H9 (cell line): ENCODE measurements around the gene OCIAD1. TPM values are rescaled to one million over a fixed set of nuclear protein-coding genes. Genes with fewer than 3 reads are reported as not detected.

ENCODE experiments used
- DNase-seq: peaks from one replicate; pipeline ENCODE4 v3.0.0-alpha.2; 2017
- H2AFZ ChIP-seq: one replicate; pipeline ENCODE4 v1.6.1; 2013; ENCODE audit warnings: mild to moderate bottlenecking, low read length, control low read depth, moderate library complexity
- H2AK5ac ChIP-seq: 2 replicates; pipeline ENCODE4 v1.6.1; 2013; ENCODE audit warnings: low read length, control low read depth, mixed read lengths; ENCODE audit not compliant: insufficient read length
- H2BK120ac ChIP-seq: one replicate; pipeline ENCODE4 v1.6.1; 2013; ENCODE audit warnings: low read depth, mild to moderate bottlenecking, low read length, control low read depth, inconsistent platforms; ENCODE audit not compliant: poor library complexity, severe bottlenecking
- H2BK12ac ChIP-seq: 2 replicates; pipeline ENCODE4 v1.6.1; 2013; ENCODE audit warnings: low read length, control low read depth, mixed read lengths, low read depth; ENCODE audit not compliant: insufficient read length
- H2BK15ac ChIP-seq: 2 replicates; pipeline ENCODE4 v1.6.1; 2013; ENCODE audit warnings: low read depth, low read length, control low read depth
- H2BK20ac ChIP-seq: one replicate; pipeline ENCODE4 v1.6.1; 2013; ENCODE audit warnings: low read depth, mild to moderate bottlenecking, low read length, control low read depth, inconsistent platforms; ENCODE audit not compliant: poor library complexity, severe bottlenecking
- H2BK5ac ChIP-seq: 2 replicates; pipeline ENCODE4 v1.6.1; 2013; ENCODE audit warnings: low read length, control low read depth, mixed read lengths; ENCODE audit not compliant: insufficient read length
- H3K14ac ChIP-seq: 2 replicates; pipeline ENCODE4 v1.6.1; 2013; ENCODE audit warnings: low read length, control low read depth; ENCODE audit not compliant: insufficient read depth
- H3K18ac ChIP-seq: 2 replicates; pipeline ENCODE4 v1.6.1; 2013; ENCODE audit warnings: low read depth, mild to moderate bottlenecking, mixed read lengths, low read length, control low read depth; ENCODE audit not compliant: insufficient read length
- H3K23ac ChIP-seq: 2 replicates; pipeline ENCODE4 v1.6.1; 2013; ENCODE audit warnings: low read length, control low read depth, mixed read lengths, low read depth; ENCODE audit not compliant: insufficient read length
- H3K23me2 ChIP-seq: 2 replicates; pipeline ENCODE4 v1.6.1; 2013; ENCODE audit warnings: low read depth, mild to moderate bottlenecking, mixed read lengths, low read length, control low read depth; ENCODE audit not compliant: insufficient read length, poor library complexity, severe bottlenecking
- H3K27ac ChIP-seq: 2 replicates; pipeline ENCODE4 v1.5.1; 2013; ENCODE audit warnings: low read length, control low read depth, mixed read lengths, low read depth; ENCODE audit not compliant: insufficient read length
- H3K27me3 ChIP-seq: 2 replicates; pipeline ENCODE4 v1.6.1; 2013; ENCODE audit warnings: low read length, control low read depth, inconsistent platforms; ENCODE audit not compliant: insufficient read depth
- H3K4ac ChIP-seq: 2 replicates; pipeline ENCODE4 v1.6.1; 2013; ENCODE audit warnings: low read depth, mild to moderate bottlenecking, control low read depth, inconsistent platforms, low read length, moderate library complexity
- H3K4me1 ChIP-seq: 2 replicates; pipeline ENCODE4 v1.6.1; 2013; ENCODE audit warnings: low read length, control low read depth, inconsistent platforms; ENCODE audit not compliant: insufficient read depth
- H3K4me2 ChIP-seq: 2 replicates; pipeline ENCODE4 v1.6.1; 2013; ENCODE audit warnings: low read length, control low read depth, mixed read lengths; ENCODE audit not compliant: insufficient read length, insufficient read depth
- H3K56ac ChIP-seq: 2 replicates; pipeline ENCODE4 v1.6.1; 2013; ENCODE audit warnings: low read depth, mild to moderate bottlenecking, mixed read lengths, low read length, control low read depth; ENCODE audit not compliant: insufficient read length
- H3K79me1 ChIP-seq: 2 replicates; pipeline ENCODE4 v1.6.1; 2013; ENCODE audit warnings: low read depth, mild to moderate bottlenecking, moderate library complexity, low read length, control low read depth, inconsistent platforms; ENCODE audit not compliant: insufficient read depth, poor library complexity, severe bottlenecking
- H3K79me2 ChIP-seq: 2 replicates; pipeline ENCODE4 v1.6.1; 2013; ENCODE audit warnings: low read length, control low read depth, inconsistent platforms; ENCODE audit not compliant: insufficient read depth
- H3K9ac ChIP-seq: 2 replicates; pipeline ENCODE4 v1.6.1; 2013; ENCODE audit warnings: low read length, control low read depth, mixed read lengths; ENCODE audit not compliant: insufficient read length; ENCODE audit errors: extremely low read depth
- H3K9me3 ChIP-seq: one replicate; pipeline ENCODE4 v1.6.1; 2013; ENCODE audit warnings: low read depth, low read length, inconsistent platforms; ENCODE audit not compliant: control insufficient read depth
- H3T11ph ChIP-seq: one replicate; pipeline ENCODE4 v1.6.1; 2013; ENCODE audit warnings: mild to moderate bottlenecking, low read length, control low read depth, inconsistent platforms
- H4K20me1 ChIP-seq: one replicate; pipeline ENCODE4 v1.6.1; 2013; ENCODE audit not compliant: control insufficient read depth, insufficient read length, insufficient read depth
- H4K5ac ChIP-seq: 2 replicates; pipeline ENCODE4 v1.6.1; 2013; ENCODE audit warnings: low read depth, mild to moderate bottlenecking, mixed read lengths, low read length, control low read depth; ENCODE audit not compliant: insufficient read length
- H4K8ac ChIP-seq: replicated peaks from 2 replicates; pipeline ENCODE4 v1.6.1; 2013; ENCODE audit warnings: low read length, control low read depth, mixed read lengths, low read depth; ENCODE audit not compliant: insufficient read length
- H4K91ac ChIP-seq: 2 replicates; pipeline ENCODE4 v1.6.1; 2013; ENCODE audit warnings: low read depth, mild to moderate bottlenecking, moderate library complexity, mixed read lengths, low read length, control low read depth; ENCODE audit not compliant: insufficient read length
- H3K27ac Mint-ChIP-seq, 3 experiments: 2 replicates in 2 of 3; 3 replicates in 1 of 3; pipeline ENCODE4 v1.8.0; 2020 to 2021; ENCODE audit warnings: mixed read lengths in 3 of 3, mild to moderate bottlenecking in 1 of 3, moderate library complexity in 1 of 3
- H3K27me3 Mint-ChIP-seq: 2 replicates; pipeline ENCODE4 v1.8.0; 2021; ENCODE audit warnings: low read depth, mild to moderate bottlenecking, moderate library complexity, mixed read lengths
- H3K36me3 Mint-ChIP-seq, 3 experiments: 2 replicates in 2 of 3; 3 replicates in 1 of 3; pipeline ENCODE4 v1.8.0; 2020 to 2021; ENCODE audit warnings: low read depth in 3 of 3, mixed read lengths in 3 of 3; ENCODE audit not compliant: insufficient read depth in 1 of 3
- H3K4me1 Mint-ChIP-seq, 2 experiments: 2 replicates each; pipeline ENCODE4 v1.8.0; 2020; ENCODE audit warnings: mixed read lengths in 2 of 2
- H3K4me3 Mint-ChIP-seq, 2 experiments: 2 replicates in 1 of 2; 3 replicates in 1 of 2; pipeline ENCODE4 v1.8.0; 2020 to 2021; ENCODE audit warnings: mild to moderate bottlenecking in 2 of 2, mixed read lengths in 2 of 2, moderate library complexity in 1 of 2
- H3K9me3 Mint-ChIP-seq, 2 experiments: 2 replicates in 1 of 2; 3 replicates in 1 of 2; pipeline ENCODE4 v1.8.0; 2020; ENCODE audit warnings: mild to moderate bottlenecking in 2 of 2, mixed read lengths in 2 of 2, moderate library complexity in 1 of 2
- total RNA-seq: library from RNA; stranded (reverse); gene quantifications from 2 replicates; pipeline ENCODE4 v1.2.1, GENCODE V29; 2021
- TF ChIP-seq, protein P1 (sequence below): fragments of 200-600 bp; sonication (generic); conservative IDR thresholded peaks from 3 replicates; pipeline ENCODE4 v1.8.0; 2021; ENCODE audit warnings: antibody characterized with exemption, mild to moderate bottlenecking

OCIAD1 gene
- total RNA-seq, 1 experiment from 2014 or later, result 169 TPM

DNA sequence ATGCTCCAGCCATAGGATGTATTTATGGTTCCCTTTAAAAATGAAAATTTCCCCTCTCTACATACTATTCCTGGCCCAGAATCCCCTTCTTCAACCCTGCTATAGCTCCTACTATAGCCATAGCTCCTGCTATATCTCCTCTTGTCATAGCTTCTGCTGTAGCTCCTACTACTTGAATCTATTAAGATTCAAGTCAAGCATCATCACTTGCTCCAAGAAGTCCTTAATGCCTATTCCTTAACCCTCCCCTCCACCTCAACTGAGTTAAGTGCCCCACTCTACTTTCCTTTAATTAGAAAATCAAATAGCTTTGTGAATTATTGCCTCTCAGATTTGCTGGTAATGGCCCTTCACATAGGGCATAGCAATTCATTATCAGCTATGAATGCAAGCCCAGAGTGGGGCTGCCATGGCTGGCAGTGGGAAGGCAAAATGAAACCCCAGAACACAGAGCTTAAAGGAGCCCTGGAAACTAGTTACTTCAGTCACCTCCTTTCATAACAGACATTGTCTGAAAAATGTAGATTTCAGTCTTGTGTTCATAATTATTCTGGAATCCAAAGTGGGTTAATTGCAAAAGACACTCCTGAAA, 60.2 kb downstream of the OCIAD1 start:
- H3K79me2 ChIP-seq, result no peaks in the 10 kb centered on the region
- no peak overlapping the region for H3K9ac ChIP-seq
- no peak overlapping the region for H2BK12ac ChIP-seq
- no peak overlapping the region for H2AFZ ChIP-seq
- no peak overlapping the region for H3K18ac ChIP-seq
- no peaks in the 10 kb centered on the region for H3K23me2 ChIP-seq
- peaks cover 16 to 30% of the 10 kb centered on the region in 2 experiments for H3K9me3 Mint-ChIP-seq
- H3K27me3 ChIP-seq, result no peaks in the 10 kb centered on the region
- H3K79me1 ChIP-seq, result no peaks in the 10 kb centered on the region
- no peak overlapping the region for H4K91ac ChIP-seq
- no peak overlapping the region for H4K5ac ChIP-seq
- no peak overlapping the region for H3K4ac ChIP-seq
- no peak overlapping the region for H4K8ac ChIP-seq
- H3K27ac ChIP-seq, result no peak overlapping the region
- H3K4me2 ChIP-seq, result no peak overlapping the region
- no peaks in the 10 kb centered on the region for H3K4me1 Mint-ChIP-seq
- no peak overlapping the region for H2BK15ac ChIP-seq
- no peak overlapping the region for H3K4me3 Mint-ChIP-seq
- H3K23ac ChIP-seq, result no peak overlapping the region
- H2AK5ac ChIP-seq, result no peak overlapping the region
- H3K9me3 ChIP-seq, result no peaks in the 10 kb centered on the region
- H3K14ac ChIP-seq, result no peak overlapping the region
- H2BK5ac ChIP-seq, result no peak overlapping the region
- no peaks in the 10 kb centered on the region for H4K20me1 ChIP-seq
- H3K4me1 ChIP-seq, result no peaks in the 10 kb centered on the region
- no peak overlapping the region for H3T11ph ChIP-seq
- H3K27ac Mint-ChIP-seq, result no peak overlapping the region
- TF ChIP-seq, protein P1, sequence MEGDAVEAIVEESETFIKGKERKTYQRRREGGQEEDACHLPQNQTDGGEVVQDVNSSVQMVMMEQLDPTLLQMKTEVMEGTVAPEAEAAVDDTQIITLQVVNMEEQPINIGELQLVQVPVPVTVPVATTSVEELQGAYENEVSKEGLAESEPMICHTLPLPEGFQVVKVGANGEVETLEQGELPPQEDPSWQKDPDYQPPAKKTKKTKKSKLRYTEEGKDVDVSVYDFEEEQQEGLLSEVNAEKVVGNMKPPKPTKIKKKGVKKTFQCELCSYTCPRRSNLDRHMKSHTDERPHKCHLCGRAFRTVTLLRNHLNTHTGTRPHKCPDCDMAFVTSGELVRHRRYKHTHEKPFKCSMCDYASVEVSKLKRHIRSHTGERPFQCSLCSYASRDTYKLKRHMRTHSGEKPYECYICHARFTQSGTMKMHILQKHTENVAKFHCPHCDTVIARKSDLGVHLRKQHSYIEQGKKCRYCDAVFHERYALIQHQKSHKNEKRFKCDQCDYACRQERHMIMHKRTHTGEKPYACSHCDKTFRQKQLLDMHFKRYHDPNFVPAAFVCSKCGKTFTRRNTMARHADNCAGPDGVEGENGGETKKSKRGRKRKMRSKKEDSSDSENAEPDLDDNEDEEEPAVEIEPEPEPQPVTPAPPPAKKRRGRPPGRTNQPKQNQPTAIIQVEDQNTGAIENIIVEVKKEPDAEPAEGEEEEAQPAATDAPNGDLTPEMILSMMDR, result no peak
- DNase-seq, result no peak
- H2BK120ac ChIP-seq, result no peak overlapping the region
- H3K36me3 Mint-ChIP-seq, result peaks cover 54 to 76% (median 58%) of the 10 kb centered on the region in 3 experiments
- no peaks in the 10 kb centered on the region for H3K27me3 Mint-ChIP-seq
- H2BK20ac ChIP-seq, result no peak overlapping the region
- H3K56ac ChIP-seq, result no peak overlapping the region
